ENCODE measurements around the gene DOCK8.
A peak's percentile ranks its signal among the peaks of the same experiment; 100 is the strongest.

The DOCK8 gene

DNA sequence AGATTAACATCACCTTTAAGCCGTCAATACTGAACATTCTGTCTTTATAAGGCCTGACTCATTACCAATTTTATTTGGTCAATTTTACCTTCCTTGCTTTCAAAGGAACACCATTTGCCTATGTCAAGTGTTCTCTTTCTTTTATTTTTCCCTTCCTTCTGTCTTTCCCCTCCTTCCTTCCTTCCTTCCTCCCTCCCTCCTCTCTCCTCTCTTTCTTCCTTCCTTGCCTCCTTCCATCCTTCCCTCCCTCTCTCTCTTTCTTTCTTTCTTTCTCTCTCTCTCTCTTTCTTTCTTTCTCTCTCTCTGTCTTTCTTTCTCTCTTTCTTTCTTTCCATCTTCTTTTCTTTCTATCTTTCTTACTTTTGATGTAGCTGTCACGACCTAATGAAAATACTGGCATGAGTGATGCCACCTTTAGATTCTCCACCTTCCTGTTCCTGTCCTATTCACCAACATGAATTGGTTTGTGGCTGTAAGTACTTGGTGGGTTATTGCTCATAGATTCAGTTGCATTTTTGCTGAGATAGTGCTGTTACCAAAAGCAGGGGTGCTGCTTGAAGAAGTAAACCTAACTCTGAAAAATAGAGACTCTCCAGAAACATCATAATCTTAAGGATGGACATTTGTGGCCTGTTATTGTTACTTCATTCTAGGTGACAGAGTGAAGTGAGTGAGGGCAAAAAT lies 33.8 kb downstream of the DOCK8 start:
- Mint-ChIP-seq H3K36me3 (ENCODE audit: low read depth) (no peaks in the 10 kb centered on the region), H3K9me3 (no peaks in the 10 kb centered on the region), H3K4me1 (ENCODE audit: low read depth) (peaks cover 23% of the 10 kb centered on the region), H3K4me3 (peak overlapping the region; percentile 11), H3K27me3 (no peaks in the 10 kb centered on the region), H3K27ac (peak overlapping the region; percentile 81)

DNA sequence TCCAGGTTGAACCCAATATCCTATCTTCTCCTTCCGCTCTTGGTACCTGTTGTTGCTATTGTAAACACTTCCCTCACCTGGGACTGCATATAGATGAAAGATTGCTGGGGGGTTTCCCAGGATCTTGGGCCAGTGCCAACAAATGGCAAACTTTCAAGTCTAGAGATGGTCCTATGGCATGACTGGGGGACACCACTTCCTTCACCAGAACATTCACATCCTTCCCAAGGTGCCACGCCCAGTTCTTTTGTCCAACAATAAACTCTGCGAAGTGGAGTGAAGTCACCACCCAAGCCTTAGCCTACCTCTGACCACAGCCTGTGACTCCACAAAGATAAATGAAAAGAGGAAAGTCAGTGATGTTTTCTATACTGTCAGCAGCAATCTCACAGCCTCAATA lies 34.4 kb downstream of the DOCK8 start:
- Mint-ChIP-seq H3K4me1 (ENCODE audit: low read depth) (peaks cover 23% of the 10 kb centered on the region), H3K4me3 (no peak overlapping the region), H3K36me3 (ENCODE audit: low read depth) (no peaks in the 10 kb centered on the region), H3K27ac (no peak overlapping the region), H3K27me3 (no peaks in the 10 kb centered on the region), H3K9me3 (no peaks in the 10 kb centered on the region)

DNA sequence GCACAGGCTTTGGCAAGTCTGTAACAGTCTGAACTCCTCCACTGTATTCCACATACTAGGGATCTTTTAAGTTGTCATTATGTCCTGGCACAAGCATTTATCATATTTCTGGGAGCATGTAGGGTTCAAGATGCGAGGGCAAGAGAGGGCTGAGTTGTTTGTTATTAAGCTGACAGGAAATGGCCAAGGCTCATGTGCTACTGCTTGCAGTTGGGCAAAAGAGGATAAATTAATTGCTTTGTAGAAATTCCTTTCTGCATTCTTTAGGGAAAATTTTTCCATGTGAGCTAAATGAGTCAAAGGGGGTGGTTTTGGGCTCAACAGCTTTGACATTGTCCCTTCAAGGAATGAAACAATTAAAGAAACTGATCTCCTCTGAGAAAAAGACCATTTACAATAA lies 35.4 kb downstream of the DOCK8 start:
- Mint-ChIP-seq H3K9me3 (no peaks in the 10 kb centered on the region), H3K27me3 (no peaks in the 10 kb centered on the region), H3K36me3 (ENCODE audit: low read depth) (no peaks in the 10 kb centered on the region), H3K4me1 (ENCODE audit: low read depth) (peaks cover 23% of the 10 kb centered on the region), H3K4me3 (no peak overlapping the region), H3K27ac (peak overlapping the region; percentile 37)

DNA sequence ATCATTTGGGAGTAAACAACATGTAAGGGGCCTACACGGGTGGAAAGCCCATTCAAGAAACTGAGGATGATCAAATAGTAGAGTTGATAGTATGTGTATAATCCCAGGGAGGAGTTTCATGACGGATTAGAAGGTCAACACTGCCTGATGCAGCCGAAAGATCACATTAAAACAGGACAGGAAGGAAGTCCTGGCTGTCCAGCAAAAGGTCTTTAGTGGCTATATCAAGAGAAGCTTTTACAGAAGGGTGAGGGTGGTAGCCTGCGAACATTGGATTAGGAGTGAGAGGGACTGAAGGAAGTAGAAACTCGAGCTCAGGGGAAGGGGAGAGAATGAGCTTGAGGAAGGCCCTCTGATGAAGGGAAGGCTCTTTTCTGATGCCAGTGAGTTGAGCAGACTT lies 36.0 kb downstream of the DOCK8 start:
- Mint-ChIP-seq H3K4me1 (ENCODE audit: low read depth) (peaks cover 23% of the 10 kb centered on the region), H3K36me3 (ENCODE audit: low read depth) (no peaks in the 10 kb centered on the region), H3K27me3 (no peaks in the 10 kb centered on the region), H3K4me3 (no peak overlapping the region), H3K9me3 (no peaks in the 10 kb centered on the region), H3K27ac (peak overlapping the region; percentile 39)

DNA sequence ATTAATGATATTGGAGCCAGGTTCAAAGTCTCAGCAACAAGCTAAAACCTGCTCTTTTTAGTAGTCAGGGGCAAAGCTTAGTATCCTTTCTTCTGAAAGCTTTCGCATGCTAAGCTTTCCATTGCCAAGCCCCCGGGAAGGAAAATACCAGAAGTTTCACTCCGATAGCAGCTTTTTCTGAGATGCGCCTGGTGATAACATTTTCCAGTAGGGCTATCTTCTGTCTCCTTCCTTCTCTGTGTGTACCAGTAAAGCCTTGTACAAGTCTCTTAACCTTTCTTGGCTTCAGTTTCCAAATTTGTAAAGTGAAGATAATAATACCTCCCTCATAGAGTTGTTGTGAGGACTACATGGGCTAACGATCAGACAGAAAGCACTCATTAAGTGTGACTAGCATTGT lies 36.7 kb downstream of the DOCK8 start:
- Mint-ChIP-seq H3K36me3 (ENCODE audit: low read depth) (no peaks in the 10 kb centered on the region), H3K4me1 (ENCODE audit: low read depth) (peaks cover 23% of the 10 kb centered on the region)

DNA sequence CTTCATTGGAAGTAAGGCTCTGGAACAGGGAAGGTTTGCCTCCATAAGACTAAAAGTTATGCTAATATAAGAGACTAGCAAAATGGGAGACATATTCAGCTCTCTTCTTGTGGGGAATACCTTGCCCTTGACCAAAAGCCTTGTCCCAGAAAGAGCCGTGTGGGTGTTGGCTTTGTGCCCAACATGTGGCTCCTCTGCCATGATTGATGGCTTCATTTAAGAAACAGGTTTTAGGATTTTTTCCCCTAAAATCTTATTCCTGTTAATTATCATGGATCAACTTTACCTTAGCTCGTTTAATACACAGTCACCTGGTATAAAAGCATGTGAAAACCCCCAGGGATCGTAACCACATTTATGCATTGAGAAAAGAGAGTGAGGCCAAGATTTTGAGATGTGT lies 38.9 kb downstream of the DOCK8 start:
- H3K27ac Mint-ChIP-seq: no peak overlapping the region
- H3K27me3 Mint-ChIP-seq: no peaks in the 10 kb centered on the region
- no peaks in the 10 kb centered on the region for H3K9me3 Mint-ChIP-seq
- peaks cover 16% of the 10 kb centered on the region for H3K4me1 Mint-ChIP-seq (ENCODE audit: low read depth)
- H3K4me3 Mint-ChIP-seq: no peak overlapping the region
- no peaks in the 10 kb centered on the region for H3K36me3 Mint-ChIP-seq (ENCODE audit: low read depth)

More for the DNA sequence above, 36.7 kb downstream of the DOCK8 start:
- Mint-ChIP-seq H3K9me3 (no peaks in the 10 kb centered on the region), H3K27ac (no peak overlapping the region), H3K4me3 (no peak overlapping the region), H3K27me3 (no peaks in the 10 kb centered on the region)

DNA sequence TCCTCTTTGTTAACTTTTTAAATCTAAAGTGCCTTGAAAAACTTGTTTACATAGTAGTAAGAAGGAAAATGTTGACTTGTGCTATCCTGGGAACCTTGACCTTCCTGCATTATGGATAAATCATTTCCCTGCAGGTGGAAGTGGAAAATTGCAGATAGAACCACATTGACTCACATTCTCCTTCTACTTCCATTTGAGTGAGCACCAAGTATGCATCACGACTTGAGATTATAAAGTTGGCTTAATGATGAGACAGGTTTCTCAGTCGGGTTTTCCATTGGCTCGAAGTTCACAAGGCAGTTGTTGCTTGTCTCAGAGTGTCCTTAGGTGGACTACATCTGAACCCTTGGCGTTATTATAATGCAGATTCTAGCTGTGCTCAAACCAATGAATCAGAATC lies 39.9 kb downstream of the DOCK8 start:
- Mint-ChIP-seq H3K4me1 (ENCODE audit: low read depth) (peaks cover 8% of the 10 kb centered on the region), H3K27ac (no peak overlapping the region), H3K4me3 (no peak overlapping the region), H3K27me3 (no peaks in the 10 kb centered on the region), H3K9me3 (no peaks in the 10 kb centered on the region), H3K36me3 (ENCODE audit: low read depth) (no peaks in the 10 kb centered on the region)

DNA sequence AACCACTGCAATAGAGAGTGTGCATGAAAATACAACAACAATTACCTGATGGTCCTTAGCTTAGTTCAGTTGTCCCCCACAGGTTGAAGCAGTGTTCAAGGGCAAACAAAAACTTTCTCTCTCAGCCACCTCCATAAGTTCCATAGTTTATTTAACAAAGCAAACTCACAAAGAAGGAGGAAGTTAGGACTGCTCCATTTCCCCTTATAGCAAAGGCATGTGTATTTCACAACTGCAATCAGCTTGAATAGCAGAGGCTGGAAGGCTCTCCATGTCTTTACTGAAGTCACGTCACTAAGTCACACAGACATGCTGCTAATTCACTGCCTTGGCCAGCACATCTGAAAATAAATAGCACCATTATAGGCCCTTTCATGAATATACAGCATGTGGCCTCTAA lies 43.3 kb downstream of the DOCK8 start:
- Mint-ChIP-seq H3K9me3 (no peaks in the 10 kb centered on the region), H3K27me3 (no peaks in the 10 kb centered on the region), H3K36me3 (ENCODE audit: low read depth) (no peaks in the 10 kb centered on the region), H3K27ac (no peak overlapping the region), H3K4me3 (no peak overlapping the region), H3K4me1 (ENCODE audit: low read depth) (peaks cover 4% of the 10 kb centered on the region)

DNA sequence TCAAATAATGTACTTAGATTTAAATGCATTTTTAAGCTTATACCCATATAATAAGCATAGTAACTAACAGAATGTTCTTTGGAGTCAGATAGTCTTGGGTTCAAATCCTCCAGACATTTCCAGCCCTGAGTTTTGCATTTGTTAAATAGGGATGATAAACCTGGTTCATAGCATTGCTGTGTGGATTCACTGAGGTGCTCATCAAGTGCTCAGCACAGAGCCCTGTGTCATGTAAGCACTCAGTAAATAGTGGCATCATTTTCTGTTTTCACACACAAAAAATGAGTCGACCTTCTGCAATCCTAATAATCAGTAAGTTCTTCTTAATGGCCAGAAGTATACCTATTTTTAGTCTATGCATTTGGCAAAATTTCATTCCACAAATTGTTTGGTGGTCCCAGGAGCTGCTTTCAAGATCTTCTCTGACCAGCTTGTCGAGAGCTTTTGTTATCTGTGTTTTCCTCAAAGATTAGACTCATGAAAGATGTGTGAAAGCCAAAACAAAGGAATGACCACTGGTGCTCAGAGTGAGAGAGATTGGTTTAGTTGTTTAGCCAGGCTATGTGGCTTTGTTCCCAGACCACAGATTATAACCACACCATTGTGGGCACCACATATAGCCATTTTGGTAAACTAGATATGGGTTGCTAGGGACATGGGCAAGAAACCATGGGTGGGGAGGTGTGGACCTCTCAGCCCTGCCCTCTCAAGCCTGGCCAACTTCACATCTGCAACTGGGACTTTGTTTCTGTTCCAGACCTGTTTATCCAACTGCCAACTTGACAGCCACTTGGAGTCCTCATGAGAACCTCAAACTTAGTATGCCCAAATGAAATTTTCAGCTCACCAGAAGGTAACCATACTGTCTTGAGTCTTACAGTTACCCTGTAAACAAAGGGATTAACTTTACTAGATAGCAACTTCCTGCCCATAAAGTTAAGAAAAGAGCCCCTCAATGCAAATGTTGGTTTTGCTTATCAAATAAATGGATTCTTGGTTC lies 45.0 kb downstream of the DOCK8 start:
- no peak overlapping the region for H3K27ac Mint-ChIP-seq
- H3K4me3 Mint-ChIP-seq: no peak overlapping the region
- no peaks in the 10 kb centered on the region for H3K27me3 Mint-ChIP-seq
- H3K36me3 Mint-ChIP-seq (ENCODE audit: low read depth): no peaks in the 10 kb centered on the region
- no peaks in the 10 kb centered on the region for H3K9me3 Mint-ChIP-seq
- H3K4me1 Mint-ChIP-seq (ENCODE audit: low read depth): peaks cover 4% of the 10 kb centered on the region

DNA sequence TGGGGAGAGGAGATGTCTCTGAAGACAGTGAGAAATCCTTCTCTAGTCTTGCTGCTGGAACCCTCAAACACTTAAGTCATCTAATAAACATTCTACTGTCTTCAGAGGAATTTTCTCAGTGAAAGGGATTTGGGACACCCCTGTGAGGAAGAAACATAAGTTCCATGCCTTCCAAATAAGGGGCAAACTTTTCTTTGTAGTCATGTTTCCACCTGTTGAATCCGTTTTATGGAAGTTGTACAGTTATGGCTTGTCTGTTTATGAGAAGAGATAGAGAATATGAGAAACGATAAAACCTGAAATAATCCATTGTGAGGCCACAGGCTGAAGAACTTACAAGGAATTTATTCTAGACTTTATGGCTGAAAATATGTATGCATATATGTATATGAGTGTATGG lies 49.6 kb downstream of the DOCK8 start:
- peaks cover 18% of the 10 kb centered on the region for H3K4me1 Mint-ChIP-seq (ENCODE audit: low read depth)
- H3K27me3 Mint-ChIP-seq: no peaks in the 10 kb centered on the region
- H3K9me3 Mint-ChIP-seq: peaks cover 1% of the 10 kb centered on the region
- H3K4me3 Mint-ChIP-seq: no peak overlapping the region
- H3K36me3 Mint-ChIP-seq (ENCODE audit: low read depth): peaks cover 1% of the 10 kb centered on the region
- H3K27ac Mint-ChIP-seq: no peak overlapping the region

DNA sequence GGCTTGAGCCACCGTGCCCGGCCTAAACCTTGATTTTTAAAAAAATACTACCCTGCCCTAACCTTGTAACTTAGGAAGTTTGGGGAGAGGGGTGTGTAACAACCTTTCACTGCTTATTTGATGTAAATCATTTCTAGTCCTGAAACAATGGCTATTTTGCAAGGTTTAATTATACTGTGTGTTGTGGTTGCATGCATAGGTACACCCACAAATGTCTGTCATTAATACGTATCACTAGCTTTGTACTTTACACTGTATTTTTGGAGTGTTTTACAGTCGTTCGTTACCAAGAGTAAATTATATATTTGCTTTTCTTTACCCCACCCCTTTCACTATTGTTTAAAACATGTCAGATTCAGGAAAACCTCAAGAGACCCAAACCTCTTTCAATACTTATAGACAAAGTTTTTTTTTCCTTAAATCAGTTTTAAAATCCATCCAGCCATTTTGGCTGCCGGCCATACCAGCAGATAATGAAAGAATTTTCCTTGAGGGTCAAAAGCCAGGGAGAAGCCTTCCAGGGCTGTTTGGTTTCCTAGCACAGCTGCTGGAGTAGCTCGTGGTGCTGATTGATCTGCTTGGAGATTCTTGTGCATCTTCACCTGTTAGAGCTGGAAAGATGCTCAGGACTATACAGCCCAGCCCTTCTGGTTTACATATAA lies 50.7 kb downstream of the DOCK8 start:
- H3K27ac Mint-ChIP-seq: no peak overlapping the region
- H3K27me3 Mint-ChIP-seq: no peaks in the 10 kb centered on the region
- peaks cover 4% of the 10 kb centered on the region for H3K9me3 Mint-ChIP-seq
- peaks cover 4% of the 10 kb centered on the region for H3K36me3 Mint-ChIP-seq (ENCODE audit: low read depth)
- H3K4me3 Mint-ChIP-seq: no peak overlapping the region
- peaks cover 20% of the 10 kb centered on the region for H3K4me1 Mint-ChIP-seq (ENCODE audit: low read depth)

DNA sequence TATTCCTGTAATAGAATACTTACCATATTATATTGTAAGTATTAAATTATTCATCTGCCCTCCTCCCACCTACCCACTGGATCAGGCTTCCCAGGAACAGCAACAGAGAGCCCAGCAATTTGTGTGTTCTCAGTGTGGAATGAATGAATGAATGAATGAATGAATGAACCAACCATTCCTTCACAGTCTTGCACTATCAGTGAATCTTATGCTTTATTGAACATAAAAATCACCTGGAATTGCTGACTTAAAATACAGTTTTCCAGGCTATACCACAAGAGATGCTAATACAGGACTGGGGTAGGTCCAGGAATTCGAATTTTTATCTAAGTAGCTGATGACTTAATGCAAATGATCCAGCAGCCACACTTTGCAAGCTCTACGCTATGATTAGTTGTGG lies 51.6 kb downstream of the DOCK8 start:
- peaks cover 4% of the 10 kb centered on the region for H3K9me3 Mint-ChIP-seq
- peaks cover 4% of the 10 kb centered on the region for H3K36me3 Mint-ChIP-seq (ENCODE audit: low read depth)
- no peak overlapping the region for H3K27ac Mint-ChIP-seq
- no peaks in the 10 kb centered on the region for H3K27me3 Mint-ChIP-seq
- no peak overlapping the region for H3K4me3 Mint-ChIP-seq
- H3K4me1 Mint-ChIP-seq (ENCODE audit: low read depth): peaks cover 26% of the 10 kb centered on the region

DNA sequence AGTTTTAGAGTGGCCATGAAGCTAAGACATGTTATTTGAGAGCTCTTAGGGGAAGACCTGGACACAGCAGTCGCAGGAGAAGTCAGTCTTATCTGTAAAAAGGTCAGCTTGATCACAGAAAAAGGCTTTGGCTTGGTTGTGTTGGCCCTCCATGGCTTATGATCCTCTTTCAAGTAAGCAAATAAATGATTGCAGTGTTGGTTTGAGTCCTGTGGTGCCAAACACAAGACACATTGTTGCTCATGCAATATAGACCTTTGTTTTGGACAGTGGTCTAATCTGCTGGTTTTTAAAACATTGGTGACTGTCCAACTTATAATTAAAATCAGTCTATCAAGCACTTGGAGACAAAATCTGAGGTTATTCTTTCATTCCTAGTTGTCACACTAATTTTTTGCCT lies 54.0 kb downstream of the DOCK8 start:
- H3K9me3 Mint-ChIP-seq: peaks cover 4% of the 10 kb centered on the region
- H3K4me1 Mint-ChIP-seq (ENCODE audit: low read depth): peaks cover 43% of the 10 kb centered on the region
- no peak overlapping the region for H3K27ac Mint-ChIP-seq

DNA sequence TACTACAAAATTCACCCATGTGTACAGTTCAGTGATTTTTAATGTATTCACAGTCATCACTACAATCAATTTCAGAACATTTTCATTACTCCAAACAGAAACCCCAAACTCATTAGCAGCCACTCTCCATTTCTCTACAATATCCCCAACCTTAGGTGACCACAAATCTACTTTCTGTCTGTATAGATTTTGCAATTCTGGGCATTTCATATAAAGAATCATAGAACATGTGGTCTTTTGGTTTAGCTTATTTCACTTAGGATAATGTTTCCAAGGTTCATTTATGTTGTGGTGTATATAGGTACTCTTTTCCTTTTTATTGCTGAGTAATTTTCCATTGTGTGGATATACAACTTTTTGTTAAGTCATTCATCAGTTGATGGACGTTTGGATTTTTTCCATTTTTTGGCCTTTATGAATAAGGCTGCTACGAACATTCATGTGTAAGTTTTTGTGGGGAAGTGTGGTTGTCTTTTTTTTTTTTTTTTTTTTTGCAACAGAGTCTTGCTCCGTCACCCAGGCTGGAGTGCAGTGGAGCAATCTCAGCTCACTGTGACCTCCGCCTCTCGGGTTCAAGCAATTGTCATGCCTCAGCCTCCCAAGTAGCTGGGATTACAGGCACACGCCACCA lies 54.5 kb downstream of the DOCK8 start:
- H3K4me3 Mint-ChIP-seq: no peak overlapping the region
- no peak overlapping the region for H3K27ac Mint-ChIP-seq
- peaks cover 14% of the 10 kb centered on the region for H3K36me3 Mint-ChIP-seq (ENCODE audit: low read depth)
- no peaks in the 10 kb centered on the region for H3K27me3 Mint-ChIP-seq
- peaks cover 4% of the 10 kb centered on the region for H3K9me3 Mint-ChIP-seq
- H3K4me1 Mint-ChIP-seq (ENCODE audit: low read depth): peaks cover 45% of the 10 kb centered on the region

More for the DNA sequence above, 54.0 kb downstream of the DOCK8 start:
- H3K4me3 Mint-ChIP-seq: no peak overlapping the region
- H3K27me3 Mint-ChIP-seq: no peaks in the 10 kb centered on the region
- H3K36me3 Mint-ChIP-seq (ENCODE audit: low read depth): peaks cover 9% of the 10 kb centered on the region
